Mammary epithelial cell (primary cell): ENCODE results near the gene CACNG1.

Experiments
- CTCF ChIP-seq, 2 donors: IDR thresholded peaks in 1 of 2; conservative IDR thresholded peaks in 1 of 2; 2 replicates each; pipeline ENCODE4 v1.5.1; 2011 to 2012; ENCODE audit warnings: inconsistent platforms in 2 of 2, low read length in 2 of 2, mild to moderate bottlenecking in 2 of 2, control low read depth in 1 of 2, low read depth in 1 of 2; ENCODE audit not compliant: insufficient read depth in 1 of 2; ENCODE audit errors: extremely low read depth in 1 of 2
- EZH2 ChIP-seq: IDR thresholded peaks from 2 replicates; pipeline ENCODE4 v1.6.1; 2012; ENCODE audit warnings: low read length, inconsistent platforms, borderline replicate concordance

GRCh38 chr17:67054608-67055007, 10.3 kb downstream of the CACNG1 start:
- TF ChIP-seq CTCF (conservative IDR thresholded peaks at IDR 0.05 in 1 of 2, IDR thresholded peaks at IDR 0.05 in 1 of 2; ENCODE audit: extremely low read depth in 1 of 2, insufficient read depth in 1 of 2, low read depth in 1 of 2, low read length in 2 of 2) (no peak), EZH2 (no peak)
